HUES6 (cell line): ENCODE measurements around the gene FRMD4A.

Experiments
- H3K27ac ChIP-seq: 2 replicates; pipeline ENCODE4 v1.7.0; 2013; ENCODE audit warnings: low read depth, mild to moderate bottlenecking, low read length, inconsistent platforms
- H3K27me3 ChIP-seq: 2 replicates; pipeline ENCODE4 v1.6.1; 2013; ENCODE audit warnings: low read length; ENCODE audit not compliant: control insufficient read depth, insufficient read depth
- H3K36me3 ChIP-seq: 2 replicates; pipeline ENCODE4 v1.6.1; 2013; ENCODE audit warnings: low read length; ENCODE audit not compliant: control insufficient read depth, insufficient read depth
- H3K4me1 ChIP-seq: 2 replicates; pipeline ENCODE4 v1.6.1; 2013; ENCODE audit warnings: low read length; ENCODE audit not compliant: control insufficient read depth, insufficient read depth
- H3K4me3 ChIP-seq: 2 replicates; pipeline ENCODE4 v1.5.1; 2013; ENCODE audit warnings: low read depth, low read length
- H3K9ac ChIP-seq: one replicate; pipeline ENCODE4 v1.6.1; 2013; ENCODE audit warnings: mild to moderate bottlenecking, low read length
- H3K9me3 ChIP-seq: 2 replicates; pipeline ENCODE4 v1.6.1; 2013; ENCODE audit warnings: low read depth, low read length; ENCODE audit not compliant: control insufficient read depth, insufficient read depth

Gene FRMD4A

DNA sequence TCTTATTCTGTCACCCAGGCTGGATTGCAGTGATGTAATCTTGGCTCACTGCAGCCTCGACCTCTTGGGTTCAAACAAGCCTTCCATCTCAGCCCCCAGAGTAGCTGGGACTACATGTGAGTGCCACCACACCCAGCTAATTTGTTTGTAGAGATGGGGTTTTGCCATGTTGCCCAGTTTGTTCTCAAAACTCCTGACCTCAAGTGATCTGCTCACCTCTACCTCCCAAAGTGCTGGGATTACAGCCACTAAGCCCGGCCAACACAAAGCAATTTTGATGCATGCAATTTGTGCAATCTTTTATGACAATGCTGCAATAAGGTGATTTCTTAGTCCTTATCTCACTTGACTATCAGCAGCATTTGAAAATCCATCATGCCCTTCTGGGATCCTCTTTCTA is 333.1 kb downstream of the FRMD4A start:
- Histone ChIP-seq H3K27ac (no peak overlapping the region), H3K4me1 (peaks cover 2% of the 10 kb centered on the region; the same call in 1 of the 2 replicates), H3K27me3 (no peaks in the 10 kb centered on the region), H3K4me3 (no peak overlapping the region), H3K9me3 (no peaks in the 10 kb centered on the region), H3K9ac (no peak overlapping the region), H3K36me3 (no peaks in the 10 kb centered on the region)

- Histone ChIP-seq H3K4me1 (peaks cover 9% of the 10 kb centered on the region), H3K27me3 (no peaks in the 10 kb centered on the region), H3K9me3 (no peaks in the 10 kb centered on the region), H3K4me3 (no peak overlapping the region), H3K27ac (no peak overlapping the region), H3K9ac (no peak overlapping the region), H3K36me3 (no peaks in the 10 kb centered on the region)
Measured at GRCh38 chr10:13994932-13995331, 335.8 kb downstream of the FRMD4A start.

DNA sequence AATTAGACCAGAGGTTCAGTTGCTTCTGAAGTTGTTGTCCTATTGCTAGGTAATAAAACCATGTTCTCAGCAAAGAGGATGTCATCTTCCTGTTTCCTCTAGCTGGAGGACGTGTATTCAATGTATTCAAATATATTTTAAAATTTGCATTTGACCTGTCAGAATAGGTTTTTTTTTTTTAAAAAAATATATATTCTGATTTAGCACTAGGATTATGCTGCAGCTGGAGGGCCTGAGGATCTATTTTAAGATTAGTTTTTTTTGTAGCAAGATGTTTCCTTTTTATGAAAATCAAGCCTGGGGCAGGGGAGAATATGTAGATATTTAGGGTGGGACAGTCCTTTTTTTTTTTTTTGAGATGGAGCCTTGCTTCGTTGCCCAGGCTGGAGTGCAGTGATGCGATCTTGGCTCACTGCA is 337.0 kb downstream of the FRMD4A start:
- H3K9ac ChIP-seq, result no peak overlapping the region
- H3K27me3 ChIP-seq, result no peaks in the 10 kb centered on the region
- no peaks in the 10 kb centered on the region for H3K36me3 ChIP-seq
- peaks cover 10% of the 10 kb centered on the region for H3K4me1 ChIP-seq
- H3K4me3 ChIP-seq, result no peak overlapping the region
- H3K27ac ChIP-seq, result no peak overlapping the region
- no peaks in the 10 kb centered on the region for H3K9me3 ChIP-seq

- Histone ChIP-seq H3K36me3 (no peaks in the 10 kb centered on the region), H3K27me3 (no peaks in the 10 kb centered on the region), H3K9ac (no peak overlapping the region), H3K9me3 (no peaks in the 10 kb centered on the region), H3K4me1 (peaks cover 10% of the 10 kb centered on the region), H3K4me3 (no peak overlapping the region), H3K27ac (no peak overlapping the region)
Measured at GRCh38 chr10:13993169-13993568, 337.6 kb downstream of the FRMD4A start.

GRCh38 chr10:13991353-13991752 is 339.4 kb downstream of the FRMD4A start:
- Histone ChIP-seq H3K36me3 (no peaks in the 10 kb centered on the region), H3K4me1 (peaks cover 20% of the 10 kb centered on the region), H3K27me3 (no peaks in the 10 kb centered on the region), H3K9ac (no peak overlapping the region), H3K27ac (no peak overlapping the region), H3K4me3 (no peak overlapping the region), H3K9me3 (no peaks in the 10 kb centered on the region)

DNA sequence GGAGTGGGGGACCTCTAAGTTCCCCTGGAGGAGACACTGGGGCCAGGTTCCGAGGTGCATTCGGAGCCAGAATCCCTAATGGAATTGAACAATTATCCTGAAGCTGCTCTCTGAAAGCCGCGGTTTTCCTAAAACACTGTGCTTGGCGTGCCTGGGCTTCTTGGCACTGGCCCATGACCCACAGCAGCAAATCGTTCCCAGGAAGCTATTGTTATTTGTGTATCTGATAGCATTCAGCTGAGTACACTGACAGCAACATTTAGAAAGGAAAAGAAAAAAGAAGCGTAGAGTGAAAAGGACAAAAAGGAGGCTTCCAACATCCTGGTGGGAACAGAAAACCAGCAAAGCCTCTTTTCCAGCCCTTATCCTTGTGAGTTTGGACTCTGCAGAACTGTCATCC is 339.8 kb downstream of the FRMD4A start:
- Histone ChIP-seq H3K4me3 (no peak overlapping the region), H3K9me3 (no peaks in the 10 kb centered on the region), H3K9ac (no peak overlapping the region), H3K27ac (no peak overlapping the region), H3K36me3 (no peaks in the 10 kb centered on the region), H3K27me3 (no peaks in the 10 kb centered on the region), H3K4me1 (peaks cover 20% of the 10 kb centered on the region)

DNA sequence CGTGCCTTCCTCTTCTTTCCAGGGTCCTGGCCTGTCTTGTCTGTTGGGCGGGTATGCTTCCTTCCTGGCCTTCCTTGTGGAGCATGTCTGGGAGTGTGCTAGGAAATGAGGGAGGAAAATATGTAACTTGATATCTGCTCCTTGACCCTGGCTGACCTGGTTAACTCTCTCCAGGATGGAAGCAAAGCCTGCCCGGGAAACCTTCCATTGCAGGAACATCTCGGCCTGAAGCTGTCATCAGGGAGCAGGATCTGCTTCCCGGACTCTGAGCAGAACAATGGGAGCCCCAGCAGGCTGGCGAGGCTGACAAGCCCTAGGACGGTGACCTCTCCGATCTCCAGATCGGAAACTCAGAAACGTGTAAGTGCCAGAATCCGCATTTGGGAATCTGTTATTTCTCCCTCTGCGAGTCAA is 340.3 kb downstream of the FRMD4A start:
- no peak overlapping the region for H3K27ac ChIP-seq
- no peaks in the 10 kb centered on the region for H3K27me3 ChIP-seq
- no peaks in the 10 kb centered on the region for H3K9me3 ChIP-seq
- H3K4me1 ChIP-seq, result peaks cover 20% of the 10 kb centered on the region
- no peak overlapping the region for H3K9ac ChIP-seq
- H3K4me3 ChIP-seq, result no peak overlapping the region
- H3K36me3 ChIP-seq, result no peaks in the 10 kb centered on the region

DNA sequence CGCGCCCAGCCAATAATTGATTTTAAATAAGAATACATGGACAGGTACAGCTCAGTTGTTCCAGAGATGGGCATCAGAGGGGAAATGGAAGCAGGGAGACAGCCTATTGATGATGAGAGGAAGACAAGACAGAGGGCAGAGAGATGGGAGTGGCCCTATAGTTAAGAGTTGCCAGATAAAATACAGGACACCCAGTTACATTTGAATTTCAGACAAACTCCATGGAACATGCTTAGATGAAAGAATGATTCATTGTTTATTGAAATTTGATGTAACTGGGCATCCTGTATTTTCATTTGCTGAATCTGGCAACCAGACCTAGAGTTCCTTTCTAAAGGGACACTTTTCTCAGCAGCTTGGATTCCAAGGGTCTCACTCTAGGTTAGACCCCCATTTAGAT is 341.1 kb downstream of the FRMD4A start:
- H3K27me3 ChIP-seq, result no peaks in the 10 kb centered on the region
- no peak overlapping the region for H3K27ac ChIP-seq
- H3K36me3 ChIP-seq, result no peaks in the 10 kb centered on the region
- no peaks in the 10 kb centered on the region for H3K9me3 ChIP-seq
- no peak overlapping the region for H3K9ac ChIP-seq
- H3K4me1 ChIP-seq, result peaks cover 20% of the 10 kb centered on the region
- H3K4me3 ChIP-seq, result no peak overlapping the region

GRCh38 chr10:13987446-13987845 is 343.3 kb downstream of the FRMD4A start:
- Histone ChIP-seq H3K9ac (no peak overlapping the region), H3K36me3 (no peaks in the 10 kb centered on the region), H3K27me3 (no peaks in the 10 kb centered on the region), H3K4me3 (no peak overlapping the region), H3K4me1 (peaks cover 20% of the 10 kb centered on the region), H3K27ac (no peak overlapping the region), H3K9me3 (no peaks in the 10 kb centered on the region)

GRCh38 chr10:13984647-13985155 is 346.0 kb downstream of the FRMD4A start:
- Histone ChIP-seq H3K27ac (no peak overlapping the region), H3K36me3 (no peaks in the 10 kb centered on the region), H3K4me1 (peaks cover 10% of the 10 kb centered on the region), H3K9ac (no peak overlapping the region), H3K27me3 (no peaks in the 10 kb centered on the region), H3K4me3 (no peak overlapping the region), H3K9me3 (no peaks in the 10 kb centered on the region)

DNA sequence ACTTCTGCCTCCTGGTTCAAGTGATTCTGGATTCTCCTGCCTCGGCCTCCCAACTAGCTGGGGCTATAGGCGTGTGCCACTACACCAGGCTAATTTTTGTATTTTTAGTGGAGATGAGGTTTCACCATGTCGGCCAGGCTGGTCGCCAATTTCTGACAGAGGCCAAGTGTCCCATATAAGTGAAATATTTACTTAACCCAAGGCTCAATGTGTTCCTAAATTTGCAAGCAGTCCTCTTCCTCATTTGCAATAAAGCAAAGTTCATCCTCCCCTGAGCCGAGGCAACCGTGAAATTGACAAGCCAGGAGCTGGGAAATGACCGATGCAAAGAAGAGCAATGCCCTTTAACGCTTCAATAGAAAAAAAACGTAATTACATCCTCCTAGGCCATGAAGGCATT is 347.7 kb downstream of the FRMD4A start:
- H3K27me3 ChIP-seq, result no peaks in the 10 kb centered on the region
- H3K36me3 ChIP-seq, result no peaks in the 10 kb centered on the region
- peaks cover 10% of the 10 kb centered on the region for H3K4me1 ChIP-seq
- H3K9me3 ChIP-seq, result no peaks in the 10 kb centered on the region
- H3K27ac ChIP-seq, result no peak overlapping the region
- no peak overlapping the region for H3K4me3 ChIP-seq
- H3K9ac ChIP-seq, result no peak overlapping the region
